HL-60 (cell line): ENCODE measurements around the gene PAPPA.

Source experiments
- DNase-seq, 2 experiments: peaks; one replicate each; pipeline ENCODE4 v3.0.0-alpha.2; 2010 to 2020; ENCODE audit warnings: low read depth in 1 of 2, low spot score in 1 of 2
- H3K27ac ChIP-seq: fragments of 250-450 bp; sonication (Bioruptor Pico); replicated peaks from 2 replicates; pipeline ENCODE4 v1.5.1; 2020; ENCODE audit warnings: mild to moderate bottlenecking, moderate library complexity
- H3K27me3 ChIP-seq: fragments of 250-450 bp; sonication (Bioruptor Pico); 2 replicates; pipeline ENCODE4 v1.5.1; 2021; ENCODE audit warnings: mild to moderate bottlenecking, moderate library complexity; ENCODE audit not compliant: insufficient read depth, poor library complexity, severe bottlenecking
- H3K4me3 ChIP-seq: replicated peaks from 2 replicates; pipeline ENCODE4 v1.5.1; 2011; ENCODE audit warnings: mild to moderate bottlenecking, control low read depth, low read length; ENCODE audit not compliant: insufficient read depth
- GABPA ChIP-seq: IDR thresholded peaks from 2 replicates; pipeline ENCODE4 v1.6.1; 2012; ENCODE audit warnings: low read depth
- POLR2AphosphoS5 ChIP-seq: IDR thresholded peaks from 2 replicates; pipeline ENCODE4 v1.6.1; 2012; ENCODE audit warnings: low read depth
- SPI1 ChIP-seq: IDR thresholded peaks from 2 replicates; pipeline ENCODE4 v1.6.1; 2012; ENCODE audit warnings: low read depth, mild to moderate bottlenecking, borderline replicate concordance
- TF ChIP-seq, protein P1 (sequence below): IDR thresholded peaks from one replicate; pipeline ENCODE4 v1.5.1; 2011; ENCODE audit warnings: low read length, control low read depth, inconsistent platforms; ENCODE audit not compliant: insufficient read depth
- TF ChIP-seq, protein P2 (sequence below): IDR thresholded peaks from 2 replicates; pipeline ENCODE4 v1.6.1; 2012; ENCODE audit warnings: low read depth; ENCODE audit not compliant: insufficient replicate concordance

The PAPPA gene

DNA sequence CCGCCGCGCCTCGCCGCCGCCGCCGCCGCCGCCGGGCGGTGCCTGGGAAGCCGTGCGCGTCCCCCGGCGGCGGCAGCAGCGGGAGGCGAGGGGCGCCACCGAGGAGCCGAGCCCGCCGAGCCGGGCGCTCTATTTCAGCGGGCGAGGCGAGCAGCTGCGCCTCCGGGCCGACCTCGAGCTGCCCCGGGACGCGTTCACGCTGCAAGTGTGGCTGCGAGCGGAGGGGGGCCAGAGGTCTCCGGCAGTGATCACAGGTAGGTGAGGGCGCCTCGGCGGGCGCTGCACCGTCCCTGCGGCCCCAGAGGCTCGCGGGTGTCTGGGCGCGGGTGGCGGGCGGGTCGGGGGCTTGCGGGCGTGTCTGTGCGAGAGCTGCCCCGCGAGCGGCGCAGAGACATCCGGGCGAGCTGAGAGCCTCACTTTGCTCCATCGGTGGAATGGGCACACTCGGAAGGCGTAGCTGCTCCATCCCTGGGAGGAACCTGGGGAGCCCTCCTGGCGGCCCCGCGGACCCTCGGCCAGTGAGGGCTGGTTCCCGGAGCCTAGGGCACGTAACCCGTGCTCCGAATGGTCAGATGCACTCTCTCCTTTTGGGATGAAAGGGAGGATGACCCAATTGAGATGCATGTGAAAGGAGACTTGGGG lies 864 bp downstream of the PAPPA start:
- TF ChIP-seq, protein P1, sequence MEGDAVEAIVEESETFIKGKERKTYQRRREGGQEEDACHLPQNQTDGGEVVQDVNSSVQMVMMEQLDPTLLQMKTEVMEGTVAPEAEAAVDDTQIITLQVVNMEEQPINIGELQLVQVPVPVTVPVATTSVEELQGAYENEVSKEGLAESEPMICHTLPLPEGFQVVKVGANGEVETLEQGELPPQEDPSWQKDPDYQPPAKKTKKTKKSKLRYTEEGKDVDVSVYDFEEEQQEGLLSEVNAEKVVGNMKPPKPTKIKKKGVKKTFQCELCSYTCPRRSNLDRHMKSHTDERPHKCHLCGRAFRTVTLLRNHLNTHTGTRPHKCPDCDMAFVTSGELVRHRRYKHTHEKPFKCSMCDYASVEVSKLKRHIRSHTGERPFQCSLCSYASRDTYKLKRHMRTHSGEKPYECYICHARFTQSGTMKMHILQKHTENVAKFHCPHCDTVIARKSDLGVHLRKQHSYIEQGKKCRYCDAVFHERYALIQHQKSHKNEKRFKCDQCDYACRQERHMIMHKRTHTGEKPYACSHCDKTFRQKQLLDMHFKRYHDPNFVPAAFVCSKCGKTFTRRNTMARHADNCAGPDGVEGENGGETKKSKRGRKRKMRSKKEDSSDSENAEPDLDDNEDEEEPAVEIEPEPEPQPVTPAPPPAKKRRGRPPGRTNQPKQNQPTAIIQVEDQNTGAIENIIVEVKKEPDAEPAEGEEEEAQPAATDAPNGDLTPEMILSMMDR, result no peak
- TF ChIP-seq GABPA (no peak), SPI1 (no peak), POLR2AphosphoS5 (no peak)
- TF ChIP-seq, protein P2, sequence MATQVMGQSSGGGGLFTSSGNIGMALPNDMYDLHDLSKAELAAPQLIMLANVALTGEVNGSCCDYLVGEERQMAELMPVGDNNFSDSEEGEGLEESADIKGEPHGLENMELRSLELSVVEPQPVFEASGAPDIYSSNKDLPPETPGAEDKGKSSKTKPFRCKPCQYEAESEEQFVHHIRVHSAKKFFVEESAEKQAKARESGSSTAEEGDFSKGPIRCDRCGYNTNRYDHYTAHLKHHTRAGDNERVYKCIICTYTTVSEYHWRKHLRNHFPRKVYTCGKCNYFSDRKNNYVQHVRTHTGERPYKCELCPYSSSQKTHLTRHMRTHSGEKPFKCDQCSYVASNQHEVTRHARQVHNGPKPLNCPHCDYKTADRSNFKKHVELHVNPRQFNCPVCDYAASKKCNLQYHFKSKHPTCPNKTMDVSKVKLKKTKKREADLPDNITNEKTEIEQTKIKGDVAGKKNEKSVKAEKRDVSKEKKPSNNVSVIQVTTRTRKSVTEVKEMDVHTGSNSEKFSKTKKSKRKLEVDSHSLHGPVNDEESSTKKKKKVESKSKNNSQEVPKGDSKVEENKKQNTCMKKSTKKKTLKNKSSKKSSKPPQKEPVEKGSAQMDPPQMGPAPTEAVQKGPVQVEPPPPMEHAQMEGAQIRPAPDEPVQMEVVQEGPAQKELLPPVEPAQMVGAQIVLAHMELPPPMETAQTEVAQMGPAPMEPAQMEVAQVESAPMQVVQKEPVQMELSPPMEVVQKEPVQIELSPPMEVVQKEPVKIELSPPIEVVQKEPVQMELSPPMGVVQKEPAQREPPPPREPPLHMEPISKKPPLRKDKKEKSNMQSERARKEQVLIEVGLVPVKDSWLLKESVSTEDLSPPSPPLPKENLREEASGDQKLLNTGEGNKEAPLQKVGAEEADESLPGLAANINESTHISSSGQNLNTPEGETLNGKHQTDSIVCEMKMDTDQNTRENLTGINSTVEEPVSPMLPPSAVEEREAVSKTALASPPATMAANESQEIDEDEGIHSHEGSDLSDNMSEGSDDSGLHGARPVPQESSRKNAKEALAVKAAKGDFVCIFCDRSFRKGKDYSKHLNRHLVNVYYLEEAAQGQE, result no peak
- H3K27me3 ChIP-seq, result peaks cover 34% of the 10 kb centered on the region
- no peak for DNase-seq
- no peak overlapping the region for H3K27ac ChIP-seq
- no peak overlapping the region for H3K4me3 ChIP-seq

DNA sequence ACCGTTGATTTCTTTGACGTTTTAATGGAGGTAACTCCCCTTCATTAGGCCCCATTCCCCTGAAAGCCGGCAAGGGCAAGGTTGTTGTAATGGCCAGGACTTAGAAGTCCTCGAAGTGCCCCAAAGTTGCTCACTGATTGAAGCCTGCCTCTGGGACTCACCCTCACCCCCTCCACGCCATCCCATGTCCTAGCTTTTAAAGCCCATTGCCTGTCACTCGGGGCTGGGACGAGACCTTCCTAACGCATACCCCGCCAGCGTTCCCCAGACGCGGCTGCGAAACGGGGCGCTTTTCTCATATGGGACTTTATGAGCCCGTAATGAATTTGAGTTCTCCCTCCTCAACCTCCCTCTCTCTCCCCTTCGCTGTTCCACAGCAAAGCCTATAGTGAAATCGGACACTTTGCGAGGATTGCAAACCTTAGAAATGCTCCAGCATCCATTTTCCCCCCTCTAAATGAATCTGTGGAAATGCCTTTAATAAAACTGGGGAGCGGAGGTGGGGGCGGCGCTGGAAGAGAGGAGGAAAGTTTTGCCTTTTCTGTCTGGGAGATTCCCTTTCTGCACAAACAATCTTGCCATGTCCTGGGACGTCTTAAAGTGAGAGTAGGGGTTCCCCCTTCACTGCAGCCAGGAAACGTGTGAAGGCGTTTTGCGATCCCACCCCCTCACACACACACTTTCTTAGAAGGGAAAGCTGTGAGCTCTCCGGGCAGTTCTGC lies 1.5 kb downstream of the PAPPA start:
- Histone ChIP-seq H3K27me3 (peaks cover 34% of the 10 kb centered on the region), H3K4me3 (no peak overlapping the region), H3K27ac (no peak overlapping the region)
- no peak for DNase-seq
- TF ChIP-seq POLR2AphosphoS5 (no peak), SPI1 (no peak), GABPA (no peak)
- TF ChIP-seq, protein P2, result no peak
- TF ChIP-seq, protein P1, result no peak

DNA sequence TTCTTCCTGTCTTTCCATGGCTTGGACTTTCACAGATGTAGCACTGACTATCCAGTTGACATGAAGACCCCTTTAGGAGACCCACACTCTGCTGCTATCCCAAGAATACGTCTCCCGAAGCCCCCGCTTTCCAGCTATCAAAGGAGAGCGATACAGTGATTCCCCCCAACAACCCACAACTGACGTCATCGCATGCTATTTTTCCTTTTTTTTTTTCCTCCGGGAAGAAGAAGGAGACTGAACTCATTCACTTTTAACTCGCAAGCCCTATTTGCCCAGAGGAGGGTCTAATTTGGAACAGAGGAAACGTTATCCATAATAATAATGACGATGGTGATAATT lies 2.1 kb downstream of the PAPPA start:
- Histone ChIP-seq H3K27me3 (peaks cover 32% of the 10 kb centered on the region), H3K4me3 (no peak overlapping the region), H3K27ac (no peak overlapping the region)
- no peak for DNase-seq
- TF ChIP-seq, protein P2, result no peak
- TF ChIP-seq GABPA, result no peak
- no peak for TF ChIP-seq POLR2AphosphoS5
- no peak for TF ChIP-seq SPI1
- TF ChIP-seq, protein P1, result no peak
